Loucy (cell line): ENCODE results near the gene FHIP2A.
A peak's percentile ranks its signal among the peaks of the same experiment; 100 is the strongest.

Experiments
- H2AFZ ChIP-seq: fragments of 200-600 bp; sonication (generic); 2 replicates; pipeline ENCODE4 v1.6.0; 2016; ENCODE audit warnings: antibody characterized with exemption, mild to moderate bottlenecking, low read length, moderate library complexity
- H3F3A ChIP-seq: fragments of 200-600 bp; 2 replicates; pipeline ENCODE4 v1.6.0; 2016; ENCODE audit warnings: antibody characterized with exemption, low read depth, mild to moderate bottlenecking
- H3K27me3 ChIP-seq: fragments of 200-600 bp; sonication (generic); 2 replicates; pipeline ENCODE4 v1.6.1; 2014; ENCODE audit warnings: low read length, mild to moderate bottlenecking; ENCODE audit not compliant: insufficient read depth, poor library complexity, severe bottlenecking
- H3K36me3 ChIP-seq: fragments of 200-600 bp; sonication (generic); 2 replicates; pipeline ENCODE4 v1.6.1; 2016; ENCODE audit warnings: low read length; ENCODE audit not compliant: insufficient read depth
- H3K4me1 ChIP-seq: fragments of 200-600 bp; sonication (generic); 2 replicates; pipeline ENCODE4 v1.5.1; 2014; ENCODE audit warnings: low read length, mild to moderate bottlenecking; ENCODE audit not compliant: insufficient read depth, poor library complexity, severe bottlenecking
- H3K4me2 ChIP-seq: fragments of 200-600 bp; sonication (generic); 2 replicates; pipeline ENCODE4 v1.6.0; 2014; ENCODE audit warnings: antibody characterized with exemption, low read length, low read depth, mild to moderate bottlenecking; ENCODE audit not compliant: poor library complexity, severe bottlenecking
- H3K4me3 ChIP-seq: fragments of 200-600 bp; sonication (generic); 2 replicates; pipeline ENCODE4 v1.5.1; 2014; ENCODE audit warnings: low read length, mild to moderate bottlenecking, mixed read lengths; ENCODE audit not compliant: poor library complexity, severe bottlenecking
- H3K79me2 ChIP-seq: fragments of 200-600 bp; sonication (generic); 2 replicates; pipeline ENCODE4 v1.6.1; 2014; ENCODE audit warnings: low read length; ENCODE audit not compliant: insufficient read depth
- H3K9ac ChIP-seq: fragments of 200-600 bp; sonication (generic); 2 replicates; pipeline ENCODE4 v1.6.0; 2014; ENCODE audit warnings: mild to moderate bottlenecking, low read depth, low read length, moderate library complexity; ENCODE audit not compliant: poor library complexity, severe bottlenecking
- H3K9me2 ChIP-seq: fragments of 200-600 bp; sonication (generic); replicated peaks from 2 replicates; pipeline ENCODE4 v1.6.1; 2016; ENCODE audit warnings: low read depth, low read length, mixed read lengths
- H3K9me3 ChIP-seq: fragments of 200-600 bp; sonication (generic); 2 replicates; pipeline ENCODE4 v1.6.1; 2014; ENCODE audit warnings: mild to moderate bottlenecking, antibody characterized with exemption, low read length, low read depth; ENCODE audit not compliant: insufficient read depth
- H4K20me1 ChIP-seq: fragments of 200-600 bp; sonication (generic); 2 replicates; pipeline ENCODE4 v1.6.0; 2014; ENCODE audit warnings: antibody characterized with exemption, low read length, mild to moderate bottlenecking; ENCODE audit not compliant: insufficient read depth, poor library complexity, severe bottlenecking
- EZH2phosphoT487 ChIP-seq: fragments of 200-600 bp; IDR thresholded peaks from 2 replicates; pipeline ENCODE4 v1.6.1; 2018; ENCODE audit warnings: antibody characterized with exemption, mild to moderate bottlenecking, moderate library complexity, borderline replicate concordance
- TF ChIP-seq, protein P1 (sequence below): fragments of 200-600 bp; sonication (generic); conservative IDR thresholded peaks from 2 replicates; pipeline ENCODE4 v1.5.1; 2014; ENCODE audit warnings: mild to moderate bottlenecking, antibody characterized with exemption, low read length

FHIP2A gene

DNA sequence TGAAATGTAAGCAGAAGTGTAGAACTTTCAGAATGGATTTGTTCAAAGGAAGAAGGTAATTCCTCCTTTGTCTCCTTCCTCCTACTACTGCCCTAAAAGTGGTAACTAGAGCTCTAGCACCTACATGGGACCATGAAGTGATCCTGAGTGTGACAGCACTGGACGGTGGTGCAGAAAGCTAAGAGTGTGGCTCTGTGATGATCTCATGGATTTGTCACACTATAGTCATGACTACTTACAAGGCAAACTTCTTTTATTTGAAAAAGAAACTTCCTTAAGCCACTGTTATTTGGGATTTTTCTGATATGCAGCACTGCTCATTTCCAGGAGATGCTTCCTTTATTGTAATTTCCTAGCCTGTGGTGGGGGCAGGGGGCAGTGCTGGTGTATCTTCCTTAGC, 5.8 kb upstream of the FHIP2A start:
- Histone ChIP-seq H3K9me3 (no peaks in the 10 kb centered on the region), H3K4me2 (no peak overlapping the region), H3K27me3 (no peaks in the 10 kb centered on the region), H3K9me2 (no peaks in the 10 kb centered on the region), H3K4me3 (no peak overlapping the region), H3F3A (no peaks in the 10 kb centered on the region), H3K4me1 (peaks cover 45% of the 10 kb centered on the region), H3K36me3 (no peaks in the 10 kb centered on the region), H3K9ac (no peak overlapping the region), H3K79me2 (0 out of 2 replicates have a peak, but pooled peaks cover 4% of the 10 kb centered on the region), H2AFZ (peak overlapping the region; percentile 20; the same call in 1 of the 2 replicates), H4K20me1 (no peaks in the 10 kb centered on the region)
- TF ChIP-seq EZH2phosphoT487: no peak
- TF ChIP-seq, protein P1, sequence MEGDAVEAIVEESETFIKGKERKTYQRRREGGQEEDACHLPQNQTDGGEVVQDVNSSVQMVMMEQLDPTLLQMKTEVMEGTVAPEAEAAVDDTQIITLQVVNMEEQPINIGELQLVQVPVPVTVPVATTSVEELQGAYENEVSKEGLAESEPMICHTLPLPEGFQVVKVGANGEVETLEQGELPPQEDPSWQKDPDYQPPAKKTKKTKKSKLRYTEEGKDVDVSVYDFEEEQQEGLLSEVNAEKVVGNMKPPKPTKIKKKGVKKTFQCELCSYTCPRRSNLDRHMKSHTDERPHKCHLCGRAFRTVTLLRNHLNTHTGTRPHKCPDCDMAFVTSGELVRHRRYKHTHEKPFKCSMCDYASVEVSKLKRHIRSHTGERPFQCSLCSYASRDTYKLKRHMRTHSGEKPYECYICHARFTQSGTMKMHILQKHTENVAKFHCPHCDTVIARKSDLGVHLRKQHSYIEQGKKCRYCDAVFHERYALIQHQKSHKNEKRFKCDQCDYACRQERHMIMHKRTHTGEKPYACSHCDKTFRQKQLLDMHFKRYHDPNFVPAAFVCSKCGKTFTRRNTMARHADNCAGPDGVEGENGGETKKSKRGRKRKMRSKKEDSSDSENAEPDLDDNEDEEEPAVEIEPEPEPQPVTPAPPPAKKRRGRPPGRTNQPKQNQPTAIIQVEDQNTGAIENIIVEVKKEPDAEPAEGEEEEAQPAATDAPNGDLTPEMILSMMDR: no peak

DNA sequence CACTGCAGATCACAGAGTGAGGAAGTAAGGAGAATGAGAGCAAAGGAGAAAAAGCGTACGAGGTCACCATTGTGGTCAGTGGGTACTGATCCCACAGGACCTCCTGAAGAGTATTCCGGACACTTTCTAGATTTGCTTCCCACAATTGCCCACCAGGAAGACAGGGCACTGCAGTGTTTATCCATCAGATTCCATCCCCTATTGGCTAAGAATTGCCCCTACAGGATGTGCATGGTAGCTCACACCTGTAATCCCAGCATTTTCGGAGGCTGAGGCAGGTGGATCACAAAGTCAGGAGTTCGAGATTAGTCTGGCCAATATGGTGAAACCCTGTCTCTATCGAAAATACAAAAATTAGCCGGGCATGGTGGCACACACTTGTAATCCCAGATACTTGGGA, 5.3 kb upstream of the FHIP2A start:
- peak overlapping the region; percentile 20; the same call in 1 of the 2 replicates for H2AFZ ChIP-seq
- H3K4me1 ChIP-seq: peaks cover 39% of the 10 kb centered on the region
- no peak overlapping the region for H3K4me3 ChIP-seq
- H3K36me3 ChIP-seq: no peaks in the 10 kb centered on the region
- no peak for TF ChIP-seq EZH2phosphoT487
- TF ChIP-seq, protein P1: no peak
- H3F3A ChIP-seq: no peaks in the 10 kb centered on the region
- no peaks in the 10 kb centered on the region for H4K20me1 ChIP-seq
- 0 out of 2 replicates have a peak, but pooled peaks cover 4% of the 10 kb centered on the region for H3K79me2 ChIP-seq
- H3K9ac ChIP-seq: no peak overlapping the region
- no peaks in the 10 kb centered on the region for H3K27me3 ChIP-seq
- H3K9me3 ChIP-seq: no peaks in the 10 kb centered on the region
- H3K9me2 ChIP-seq: no peaks in the 10 kb centered on the region
- no peak overlapping the region for H3K4me2 ChIP-seq

DNA sequence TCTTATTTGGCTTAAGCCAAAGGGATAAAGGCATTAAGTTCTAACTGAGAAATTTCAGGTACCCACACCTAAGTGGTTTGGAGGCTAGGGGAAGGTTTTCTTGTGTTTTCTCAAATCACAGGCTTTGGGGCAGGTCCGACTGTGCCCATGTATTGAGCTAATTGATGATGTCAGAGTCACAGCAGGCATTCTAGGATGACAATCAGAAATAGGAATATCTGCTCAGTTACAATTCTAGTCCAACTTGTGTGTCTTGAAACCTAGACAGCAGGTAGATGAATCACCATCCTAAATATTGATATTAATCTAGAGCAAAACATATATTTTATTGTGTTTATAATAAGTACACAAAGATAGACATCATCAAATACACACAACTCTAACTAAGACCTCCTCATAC, 2.3 kb upstream of the FHIP2A start:
- no peak overlapping the region for H3K9ac ChIP-seq
- H4K20me1 ChIP-seq: peaks cover 7% of the 10 kb centered on the region
- no peaks in the 10 kb centered on the region for H3F3A ChIP-seq
- H3K4me1 ChIP-seq: peaks cover 36% of the 10 kb centered on the region
- no peak overlapping the region for H2AFZ ChIP-seq
- H3K9me3 ChIP-seq: no peaks in the 10 kb centered on the region
- H3K36me3 ChIP-seq: no peaks in the 10 kb centered on the region
- H3K4me3 ChIP-seq: peak overlapping the region; percentile 10
- peaks cover 31% of the 10 kb centered on the region for H3K79me2 ChIP-seq
- no peaks in the 10 kb centered on the region for H3K9me2 ChIP-seq
- TF ChIP-seq EZH2phosphoT487: no peak
- TF ChIP-seq, protein P1: no peak
- no peaks in the 10 kb centered on the region for H3K27me3 ChIP-seq
- peak overlapping the region; percentile 43 for H3K4me2 ChIP-seq
